Measurements from ENCODE around the gene BLVRB. TPM values are rescaled to one million over a fixed set of nuclear protein-coding genes. Genes with fewer than 3 reads are reported as not detected.

Gene BLVRB
- total and polyA plus RNA-seq, 9 of the 15 experiments (the other 6 are each of a cell fraction or from before 2014, with no cell fraction given), result 81.1 to 749 (median 331) TPM

DNA sequence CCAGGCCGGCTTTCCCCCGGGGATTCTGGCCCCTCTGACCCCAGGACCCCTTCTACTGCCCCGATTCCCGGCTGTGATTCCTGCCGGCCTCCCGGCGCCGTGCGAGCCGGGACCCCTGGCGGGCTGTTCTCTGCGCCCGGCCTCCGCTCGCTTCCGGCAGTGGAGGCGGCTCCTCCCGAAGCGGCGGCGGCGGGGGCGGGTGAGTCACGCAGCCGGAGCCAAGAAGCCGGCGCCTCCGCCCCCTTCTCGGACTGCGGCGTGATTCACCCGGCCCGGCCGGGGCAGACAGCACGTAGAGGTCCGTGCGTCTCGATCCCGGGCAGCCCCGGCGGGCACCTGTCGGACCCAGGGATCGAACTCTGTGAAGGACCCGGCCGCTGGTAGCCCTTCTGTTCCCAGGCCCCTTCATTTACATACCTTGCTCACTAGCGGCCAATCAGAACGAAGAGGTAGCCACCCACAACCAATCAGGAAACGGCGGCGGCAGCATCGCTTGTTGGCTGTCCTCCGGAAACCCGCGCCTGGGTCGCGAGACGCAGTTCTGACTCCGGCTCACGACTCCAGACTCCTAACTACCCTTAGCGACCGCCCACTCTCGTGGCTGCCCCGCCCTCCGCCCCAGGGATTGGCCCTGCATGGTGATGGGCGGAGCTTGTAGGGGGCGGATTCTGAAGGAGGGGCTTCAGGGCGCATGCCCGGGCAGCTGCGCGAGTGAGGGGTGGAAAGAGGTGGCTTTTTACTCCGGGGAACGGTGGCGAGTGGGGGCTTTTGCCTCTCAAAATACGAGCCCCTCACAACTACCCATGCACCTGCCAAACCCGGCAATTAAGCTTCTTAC lies 39.9 kb downstream of the BLVRB start, which contains the start of gene SERTAD1 (continued):
- TF ChIP-seq NR2C1 (IDR thresholded peaks at IDR 0.05) (no peak), NR2C1 (tag; IDR thresholded peaks at IDR 0.05) (no peak), CBX2 (IDR thresholded peaks at IDR 0.05; ENCODE audit: insufficient read depth, low read length, poor library complexity, severe bottlenecking) (no peak), ELF2 (CRISPR knock-in tag; IDR thresholded peaks at IDR 0.05) (peak; percentile 72), KAT7 (CRISPR knock-in tag; IDR thresholded peaks at IDR 0.05; ENCODE audit: borderline replicate concordance) (peak; percentile 22; the same call in 1 of the 2 replicates), HMGN3 (IDR thresholded peaks at IDR 0.05; ENCODE audit: borderline replicate concordance, extremely low read depth, insufficient read length, low read depth, low read length) (peak; percentile 77), MAFG (tag; conservative IDR thresholded peaks at IDR 0.05) (no peak), POLR3G (IDR thresholded peaks at IDR 0.05; ENCODE audit: extremely low read depth, insufficient read length, insufficient replicate concordance) (no peak), CC2D1A (IDR thresholded peaks at IDR 0.05) (no peak), KDM4B (IDR thresholded peaks at IDR 0.05; ENCODE audit: borderline replicate concordance in 2 of 2, low read depth in 1 of 2) (no peak), SREBF1 (IDR thresholded peaks at IDR 0.05; ENCODE audit: borderline replicate concordance, low read depth, low read length) (no peak), ZNF778 (CRISPR knock-in tag; IDR thresholded peaks at IDR 0.05) (no peak), POU5F1 (IDR thresholded peaks at IDR 0.05; ENCODE audit: borderline replicate concordance, low read depth, low read length, partially characterized antibody) (no peak), ZNF717 (CRISPR knock-in tag; IDR thresholded peaks at IDR 0.05) (no peak), MTA2 (IDR thresholded peaks at IDR 0.05; ENCODE audit: low read depth) (no peak), ZFPM2 (CRISPR knock-in tag; IDR thresholded peaks at IDR 0.05) (no peak)
- TF ChIP-seq, protein P1, sequence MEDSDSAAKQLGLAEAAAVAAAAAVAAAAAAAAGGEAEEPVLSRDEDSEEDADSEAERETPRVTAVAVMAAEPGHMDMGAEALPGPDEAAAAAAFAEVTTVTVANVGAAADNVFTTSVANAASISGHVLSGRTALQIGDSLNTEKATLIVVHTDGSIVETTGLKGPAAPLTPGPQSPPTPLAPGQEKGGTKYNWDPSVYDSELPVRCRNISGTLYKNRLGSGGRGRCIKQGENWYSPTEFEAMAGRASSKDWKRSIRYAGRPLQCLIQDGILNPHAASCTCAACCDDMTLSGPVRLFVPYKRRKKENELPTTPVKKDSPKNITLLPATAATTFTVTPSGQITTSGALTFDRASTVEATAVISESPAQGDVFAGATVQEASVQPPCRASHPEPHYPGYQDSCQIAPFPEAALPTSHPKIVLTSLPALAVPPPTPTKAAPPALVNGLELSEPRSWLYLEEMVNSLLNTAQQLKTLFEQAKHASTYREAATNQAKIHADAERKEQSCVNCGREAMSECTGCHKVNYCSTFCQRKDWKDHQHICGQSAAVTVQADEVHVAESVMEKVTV (CRISPR knock-in tag; IDR thresholded peaks at IDR 0.05), result no peak
- TF ChIP-seq, protein P2, sequence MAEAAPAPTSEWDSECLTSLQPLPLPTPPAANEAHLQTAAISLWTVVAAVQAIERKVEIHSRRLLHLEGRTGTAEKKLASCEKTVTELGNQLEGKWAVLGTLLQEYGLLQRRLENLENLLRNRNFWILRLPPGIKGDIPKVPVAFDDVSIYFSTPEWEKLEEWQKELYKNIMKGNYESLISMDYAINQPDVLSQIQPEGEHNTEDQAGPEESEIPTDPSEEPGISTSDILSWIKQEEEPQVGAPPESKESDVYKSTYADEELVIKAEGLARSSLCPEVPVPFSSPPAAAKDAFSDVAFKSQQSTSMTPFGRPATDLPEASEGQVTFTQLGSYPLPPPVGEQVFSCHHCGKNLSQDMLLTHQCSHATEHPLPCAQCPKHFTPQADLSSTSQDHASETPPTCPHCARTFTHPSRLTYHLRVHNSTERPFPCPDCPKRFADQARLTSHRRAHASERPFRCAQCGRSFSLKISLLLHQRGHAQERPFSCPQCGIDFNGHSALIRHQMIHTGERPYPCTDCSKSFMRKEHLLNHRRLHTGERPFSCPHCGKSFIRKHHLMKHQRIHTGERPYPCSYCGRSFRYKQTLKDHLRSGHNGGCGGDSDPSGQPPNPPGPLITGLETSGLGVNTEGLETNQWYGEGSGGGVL (CRISPR knock-in tag; IDR thresholded peaks at IDR 0.05), result no peak
- TF ChIP-seq, protein P3, sequence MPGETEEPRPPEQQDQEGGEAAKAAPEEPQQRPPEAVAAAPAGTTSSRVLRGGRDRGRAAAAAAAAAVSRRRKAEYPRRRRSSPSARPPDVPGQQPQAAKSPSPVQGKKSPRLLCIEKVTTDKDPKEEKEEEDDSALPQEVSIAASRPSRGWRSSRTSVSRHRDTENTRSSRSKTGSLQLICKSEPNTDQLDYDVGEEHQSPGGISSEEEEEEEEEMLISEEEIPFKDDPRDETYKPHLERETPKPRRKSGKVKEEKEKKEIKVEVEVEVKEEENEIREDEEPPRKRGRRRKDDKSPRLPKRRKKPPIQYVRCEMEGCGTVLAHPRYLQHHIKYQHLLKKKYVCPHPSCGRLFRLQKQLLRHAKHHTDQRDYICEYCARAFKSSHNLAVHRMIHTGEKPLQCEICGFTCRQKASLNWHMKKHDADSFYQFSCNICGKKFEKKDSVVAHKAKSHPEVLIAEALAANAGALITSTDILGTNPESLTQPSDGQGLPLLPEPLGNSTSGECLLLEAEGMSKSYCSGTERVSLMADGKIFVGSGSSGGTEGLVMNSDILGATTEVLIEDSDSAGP (CRISPR knock-in tag; IDR thresholded peaks at IDR 0.05), result no peak
- TF ChIP-seq, protein P4, sequence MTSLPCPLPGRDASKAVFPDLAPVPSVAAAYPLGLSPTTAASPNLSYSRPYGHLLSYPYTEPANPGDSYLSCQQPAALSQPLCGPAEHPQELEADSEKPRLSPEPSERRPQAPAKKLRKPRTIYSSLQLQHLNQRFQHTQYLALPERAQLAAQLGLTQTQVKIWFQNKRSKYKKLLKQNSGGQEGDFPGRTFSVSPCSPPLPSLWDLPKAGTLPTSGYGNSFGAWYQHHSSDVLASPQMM (CRISPR knock-in tag; IDR thresholded peaks at IDR 0.05), result no peak
- TF ChIP-seq, protein P5, sequence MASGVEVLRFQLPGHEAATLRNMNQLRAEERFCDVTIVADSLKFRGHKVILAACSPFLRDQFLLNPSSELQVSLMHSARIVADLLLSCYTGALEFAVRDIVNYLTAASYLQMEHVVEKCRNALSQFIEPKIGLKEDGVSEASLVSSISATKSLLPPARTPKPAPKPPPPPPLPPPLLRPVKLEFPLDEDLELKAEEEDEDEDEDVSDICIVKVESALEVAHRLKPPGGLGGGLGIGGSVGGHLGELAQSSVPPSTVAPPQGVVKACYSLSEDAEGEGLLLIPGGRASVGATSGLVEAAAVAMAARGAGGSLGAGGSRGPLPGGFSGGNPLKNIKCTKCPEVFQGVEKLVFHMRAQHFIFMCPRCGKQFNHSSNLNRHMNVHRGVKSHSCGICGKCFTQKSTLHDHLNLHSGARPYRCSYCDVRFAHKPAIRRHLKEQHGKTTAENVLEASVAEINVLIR (CRISPR knock-in tag; IDR thresholded peaks at IDR 0.05), result no peak

All from K562 (cell line).